CD4-positive, alpha-beta T cell treated with Interferon alpha-2 for 1 hour (primary cell): Measurements from ENCODE around the gene ENOX1.
"Not testable (repeated sequence)": the region's sequence is repeated elsewhere in the genome, so short reads cannot be mapped to it uniquely, and the experiment has no call there.

Experiments
- DNase-seq, 2 donors: peaks; one replicate each; pipeline ENCODE4 v3.0.0-alpha.2; 2020 to 2022

The ENOX1 gene

DNA sequence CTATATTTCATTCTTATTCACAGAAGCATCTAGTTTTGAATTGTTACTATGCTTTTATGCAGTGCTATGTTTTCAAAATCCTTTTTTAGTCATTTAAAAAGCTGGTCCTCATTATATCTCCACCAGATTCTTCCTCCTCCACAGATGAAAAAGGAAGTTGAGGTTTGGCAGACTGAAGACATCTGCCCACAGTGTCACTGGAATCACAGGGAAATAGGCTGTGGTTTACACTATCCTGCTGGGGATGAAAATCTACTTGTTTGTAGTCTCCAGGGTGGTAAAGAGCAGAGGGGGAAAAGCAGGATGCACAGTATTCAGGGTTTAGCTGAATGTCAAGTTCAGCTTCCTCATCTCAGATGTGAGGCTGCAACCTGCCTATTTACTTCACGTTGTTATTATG is 412.2 kb downstream of the ENOX1 start:
- no peak for DNase-seq

DNA sequence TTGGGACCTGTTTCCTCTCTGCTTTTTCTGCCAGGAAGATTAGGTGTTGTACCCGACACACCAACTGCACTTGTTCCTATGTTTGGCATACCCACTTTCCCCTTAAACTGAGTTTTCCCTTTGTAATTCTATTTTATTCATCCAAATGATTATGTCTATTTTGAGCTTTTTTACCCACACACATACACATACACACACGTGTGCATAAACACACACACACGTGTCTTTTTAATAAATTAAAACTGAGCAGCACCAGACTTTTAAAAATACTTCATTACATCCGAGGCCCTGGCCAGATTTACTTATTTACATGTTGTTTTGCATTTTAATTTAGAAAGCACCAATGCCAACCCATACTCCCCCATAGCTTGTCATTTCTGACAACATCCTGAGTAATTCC is 413.4 kb downstream of the ENOX1 start:
- no peak for DNase-seq

DNA sequence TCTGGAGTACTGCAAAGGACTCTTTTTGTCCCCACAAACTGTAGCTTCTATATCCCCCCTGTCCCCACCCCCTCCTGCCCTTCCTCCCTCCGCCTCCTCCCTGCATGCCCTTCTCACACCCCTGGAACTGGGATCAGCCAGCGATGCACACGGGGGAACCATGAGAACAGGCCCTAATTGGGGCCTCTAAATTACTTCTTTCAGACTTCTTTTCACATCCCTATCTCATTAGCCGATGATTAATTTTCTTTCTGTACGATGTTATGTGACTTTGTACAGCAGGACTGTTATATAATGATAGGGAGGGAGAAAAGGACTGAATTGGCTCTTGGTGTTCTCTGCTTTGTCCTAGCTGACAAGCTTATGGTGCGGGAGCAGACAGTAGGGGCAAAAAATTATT is 415.9 kb downstream of the ENOX1 start:
- DNase-seq = no peak

DNA sequence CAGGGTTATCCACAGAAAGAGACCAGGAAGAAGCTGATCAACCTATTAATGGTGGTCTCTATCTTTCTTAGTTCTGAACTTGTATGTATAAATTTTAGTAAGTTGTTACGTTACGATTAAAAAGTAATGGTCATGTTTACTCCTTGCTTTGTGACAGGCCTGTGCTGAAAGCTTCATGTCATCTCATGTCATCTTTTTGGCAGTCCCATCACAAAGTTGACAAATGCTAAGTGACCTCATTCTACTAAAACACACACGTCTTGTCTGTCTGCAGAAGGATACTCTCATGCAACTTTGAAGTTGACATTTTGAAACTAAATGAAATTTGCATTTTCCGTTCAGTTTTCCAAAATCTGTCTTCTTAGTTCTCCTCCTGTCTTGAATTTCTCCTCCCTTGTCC is 417.5 kb downstream of the ENOX1 start:
- no peak for DNase-seq

DNA sequence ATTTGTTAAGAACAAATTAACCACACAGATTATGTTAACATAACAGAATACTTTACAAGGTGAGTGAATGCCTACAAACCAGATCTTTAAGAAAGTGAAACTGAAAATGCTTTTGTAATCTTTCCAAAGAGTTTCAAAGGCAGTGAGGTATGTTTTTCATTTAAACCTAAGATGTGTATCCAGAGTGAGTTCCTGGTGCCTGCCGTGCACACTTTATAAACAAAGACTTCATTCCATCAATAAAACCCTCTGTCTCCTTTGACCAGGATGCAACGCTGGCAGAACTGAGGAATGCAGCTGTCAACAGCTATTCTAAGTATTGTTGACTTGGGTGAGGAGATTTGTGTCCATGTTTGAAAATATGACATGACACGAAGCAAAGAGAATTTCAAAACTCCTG is 418.8 kb downstream of the ENOX1 start:
- DNase-seq = peak in 1 of 2 donors; percentile 10

DNA sequence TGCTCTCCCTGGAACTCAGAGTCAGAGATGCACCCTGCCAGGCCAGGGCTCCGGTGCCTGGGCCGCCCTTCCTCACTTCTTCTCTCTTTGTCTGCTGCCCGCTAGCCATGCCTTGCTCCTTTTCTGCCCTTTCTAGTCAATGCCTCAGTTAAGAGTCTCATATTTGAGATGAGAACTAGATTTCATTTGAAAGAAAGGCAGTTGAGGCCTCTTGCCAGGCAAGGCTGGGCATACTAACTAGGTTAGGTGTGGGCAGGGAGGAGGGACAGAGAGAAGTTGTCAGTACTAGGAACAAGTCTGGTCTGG is 421.8 kb downstream of the ENOX1 start:
- DNase-seq = no peak

DNA sequence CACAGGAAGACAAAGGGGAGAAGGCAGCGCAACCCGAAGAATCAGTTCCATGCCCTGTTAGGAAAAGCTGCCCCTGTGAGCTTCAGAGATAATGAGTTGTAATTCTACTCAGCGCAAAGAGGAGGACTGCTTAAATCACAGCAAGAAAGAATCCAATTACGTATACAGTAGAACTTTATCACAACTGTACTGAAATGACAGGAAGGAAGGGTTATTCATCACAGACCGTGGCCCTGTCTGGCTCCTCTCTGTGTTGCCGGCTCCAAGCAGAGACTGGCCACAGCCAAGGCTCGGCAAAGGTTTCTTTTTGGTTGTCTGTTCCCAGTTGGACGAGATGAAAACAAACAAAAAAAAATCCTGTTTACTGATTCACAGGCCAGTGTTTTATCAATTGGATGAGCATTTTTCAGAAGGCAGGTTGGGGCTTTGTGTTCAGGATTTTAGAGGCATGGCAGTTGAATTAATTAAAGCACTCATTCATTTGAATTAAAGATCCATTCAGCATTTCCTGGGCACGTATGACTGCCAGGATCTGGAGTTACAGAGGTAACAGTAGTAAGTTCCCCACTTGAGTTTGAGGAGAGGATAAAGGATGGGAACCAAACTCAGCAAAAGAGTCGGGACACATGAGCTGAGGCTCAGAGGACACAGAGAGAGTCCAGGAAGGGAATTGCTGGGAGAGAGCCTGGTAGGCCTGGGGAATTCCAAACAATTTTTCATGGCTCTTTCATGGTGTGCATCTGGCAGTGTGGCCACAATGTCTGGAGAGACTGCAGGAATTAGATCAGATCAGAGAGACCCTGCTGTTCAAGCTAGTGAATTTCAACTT is 422.3 kb downstream of the ENOX1 start:
- no peak for DNase-seq

DNA sequence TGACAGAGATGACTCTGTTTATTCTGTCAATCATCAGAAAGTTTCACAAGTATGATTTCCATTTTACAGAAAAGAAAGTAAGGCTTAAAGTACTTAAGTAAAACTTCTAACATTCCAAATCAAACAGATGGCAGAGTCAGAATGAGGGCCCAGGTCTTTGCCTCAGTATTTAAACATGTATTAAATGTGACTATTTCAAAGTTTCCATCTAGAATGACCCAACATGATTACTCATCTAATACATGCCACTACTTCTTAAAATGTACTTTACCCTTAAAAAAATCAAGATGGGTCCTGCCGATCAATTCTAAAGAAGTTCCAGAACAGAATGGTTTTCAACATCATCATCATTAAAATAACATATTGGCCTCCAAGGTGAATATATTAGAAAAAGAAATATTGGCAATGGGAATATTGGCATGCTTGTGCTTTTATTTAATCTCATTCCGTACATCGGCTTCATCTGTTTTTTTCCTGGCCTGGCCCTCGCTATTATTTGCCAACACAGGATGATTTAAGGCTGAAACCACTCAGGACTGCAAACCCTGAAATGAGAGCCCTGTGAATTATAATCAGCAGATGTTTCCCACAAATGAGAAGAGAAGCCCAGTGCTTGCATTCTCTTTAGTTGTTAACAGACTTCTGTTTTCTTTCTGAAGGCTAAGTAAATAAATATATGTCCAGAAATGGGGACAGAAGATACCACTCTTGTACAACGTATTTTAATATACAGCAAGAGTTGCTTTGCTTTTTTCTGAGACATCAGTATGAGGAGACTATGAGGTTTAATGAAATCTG is 423.4 kb downstream of the ENOX1 start:
- no peak for DNase-seq

DNA sequence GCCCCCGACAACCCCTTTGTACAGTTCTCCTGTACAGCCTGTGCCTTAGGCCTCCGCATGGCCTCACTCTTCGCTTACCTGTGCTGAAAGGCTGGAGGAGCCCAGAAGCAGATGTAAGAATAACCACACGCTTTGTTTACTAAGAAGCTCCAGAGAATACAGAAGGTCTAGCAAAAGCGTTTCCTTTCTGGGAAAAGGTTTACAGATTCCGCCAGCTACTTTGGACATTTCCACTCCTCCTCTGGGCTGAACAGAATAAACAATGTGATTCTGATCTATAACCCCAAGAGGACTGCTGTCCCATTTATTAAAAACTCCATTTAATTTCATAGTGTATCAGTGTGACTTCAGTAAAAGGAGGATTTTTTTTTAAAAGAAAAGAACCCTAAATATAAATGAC is 424.2 kb downstream of the ENOX1 start:
- no peak for DNase-seq

DNA sequence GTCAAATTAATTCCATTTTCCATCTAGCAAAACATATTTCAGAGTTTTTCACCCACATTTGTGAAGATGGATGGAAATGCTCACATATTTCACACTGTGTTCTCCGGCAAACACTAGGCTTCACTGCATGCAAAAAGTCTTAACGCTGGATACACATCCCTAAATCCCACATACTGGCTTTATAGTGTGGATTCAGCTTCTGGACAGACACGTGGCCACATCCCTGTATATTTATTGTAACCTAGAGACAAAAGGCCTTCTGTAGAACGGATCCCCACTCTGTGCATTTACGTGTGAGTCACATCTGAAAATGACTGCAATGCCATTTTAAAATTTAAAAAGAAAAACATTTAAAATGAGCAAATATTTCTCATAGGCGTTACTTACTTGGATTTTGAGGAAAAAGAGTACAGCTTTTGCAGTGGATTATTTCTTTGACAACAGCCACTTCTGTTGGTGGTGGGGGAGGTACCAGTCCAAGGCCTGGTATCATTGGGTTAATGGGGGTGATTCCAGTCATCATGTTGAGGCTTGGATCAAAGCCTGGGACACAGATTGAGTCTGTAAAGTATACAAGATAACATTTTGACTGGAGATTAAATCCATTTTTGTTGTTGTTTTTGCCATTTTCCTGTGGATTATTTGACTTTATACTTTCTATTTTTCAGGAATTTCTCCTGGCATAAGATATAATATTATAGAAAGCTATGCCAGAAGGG is 425.7 kb downstream of the ENOX1 start:
- no peak for DNase-seq

DNA sequence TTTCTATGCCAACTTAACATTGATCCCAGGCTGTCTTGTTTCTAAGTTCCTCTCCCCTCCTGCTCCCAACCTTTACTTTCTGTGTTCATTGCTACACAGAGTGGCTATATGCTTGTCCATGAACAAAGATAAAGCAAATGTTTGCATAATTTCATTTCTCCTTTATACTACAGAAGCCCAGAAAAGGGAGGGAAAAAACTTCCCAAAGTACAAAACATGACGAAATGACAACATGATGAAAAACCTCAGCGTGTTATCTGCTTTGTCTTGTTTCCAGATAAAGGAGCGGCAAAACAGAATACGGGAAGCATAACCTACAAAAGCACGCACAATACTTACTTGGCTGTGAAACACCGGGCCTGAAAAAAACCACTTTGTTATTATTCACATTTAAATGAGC is 426.6 kb downstream of the ENOX1 start:
- no peak for DNase-seq

DNA sequence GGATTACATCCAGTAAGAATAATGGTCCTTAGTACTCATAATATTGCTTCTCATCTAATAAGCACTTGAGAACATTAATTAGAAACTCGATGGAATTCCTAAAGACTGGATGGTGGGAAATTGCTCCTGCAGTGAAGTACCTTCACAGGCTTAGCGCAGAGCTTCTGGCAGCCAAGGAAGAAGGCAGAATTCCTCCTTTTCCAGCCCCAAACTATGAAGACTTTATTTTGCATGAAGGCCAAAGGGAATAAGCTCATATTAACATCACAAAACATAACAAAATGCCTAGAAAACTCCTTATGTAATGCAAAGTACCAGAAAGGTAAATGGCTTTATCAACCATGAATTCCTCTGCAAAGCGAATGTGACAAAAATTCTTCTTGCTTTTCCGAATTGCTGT is 427.2 kb downstream of the ENOX1 start:
- no peak for DNase-seq

DNA sequence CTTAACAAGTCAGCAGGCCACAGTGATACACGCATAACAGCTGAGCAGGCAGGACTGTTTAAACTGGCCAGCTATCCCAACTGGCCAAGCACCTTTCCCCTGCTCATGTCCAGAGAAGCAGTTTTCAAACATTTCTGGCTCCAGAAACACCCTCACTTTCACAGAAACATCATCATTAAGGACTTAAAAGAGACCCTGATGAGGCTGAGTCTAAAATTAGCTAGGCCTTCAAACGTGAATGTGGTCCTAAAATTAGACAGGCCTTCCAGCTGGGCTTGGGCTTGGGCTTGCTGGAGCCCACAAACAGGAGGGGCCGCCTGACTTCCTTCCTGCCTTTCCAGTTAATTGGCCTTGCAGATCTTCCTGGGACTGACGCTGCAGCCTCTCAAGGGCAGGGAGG is 429.2 kb downstream of the ENOX1 start:
- no peak for DNase-seq

DNA sequence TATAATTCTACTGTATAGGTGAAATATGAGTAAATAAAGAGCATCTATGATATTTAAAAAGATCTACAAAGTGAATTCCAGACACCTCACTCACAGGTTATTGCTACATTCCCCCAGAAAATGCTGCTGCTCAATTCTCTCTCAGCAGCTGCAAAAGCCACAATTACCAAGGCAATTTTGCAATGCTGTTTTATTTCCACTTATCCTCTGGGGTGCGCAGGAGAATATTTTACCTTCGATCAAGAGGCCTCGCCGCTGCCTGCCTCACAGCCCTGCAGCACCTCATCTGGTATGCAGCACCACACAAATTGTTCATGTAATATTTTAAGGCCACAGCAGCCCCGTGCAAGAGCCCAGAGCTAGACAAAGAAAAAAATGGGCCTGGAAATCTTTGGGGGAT is 430.2 kb downstream of the ENOX1 start:
- DNase-seq = no peak

DNA sequence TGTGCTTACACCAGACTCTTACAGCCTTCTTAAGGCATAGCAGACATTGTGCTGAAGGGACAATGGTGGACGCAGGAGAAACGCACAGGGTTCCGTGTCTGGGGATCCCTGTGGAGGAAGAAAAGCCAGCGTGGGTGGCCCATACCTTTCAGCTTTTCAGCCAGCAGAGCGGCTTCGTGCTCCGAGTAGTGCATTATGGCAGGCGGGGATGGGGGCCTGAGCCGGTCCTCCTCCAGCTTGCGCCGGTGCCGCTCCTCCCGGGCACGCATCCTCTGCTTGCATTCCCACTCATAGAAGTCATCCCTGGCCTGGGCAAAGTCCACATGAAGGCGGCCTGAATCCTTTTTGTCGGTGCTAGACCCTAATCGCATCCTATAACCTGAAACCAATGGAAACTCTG is 431.0 kb downstream of the ENOX1 start:
- no peak for DNase-seq

DNA sequence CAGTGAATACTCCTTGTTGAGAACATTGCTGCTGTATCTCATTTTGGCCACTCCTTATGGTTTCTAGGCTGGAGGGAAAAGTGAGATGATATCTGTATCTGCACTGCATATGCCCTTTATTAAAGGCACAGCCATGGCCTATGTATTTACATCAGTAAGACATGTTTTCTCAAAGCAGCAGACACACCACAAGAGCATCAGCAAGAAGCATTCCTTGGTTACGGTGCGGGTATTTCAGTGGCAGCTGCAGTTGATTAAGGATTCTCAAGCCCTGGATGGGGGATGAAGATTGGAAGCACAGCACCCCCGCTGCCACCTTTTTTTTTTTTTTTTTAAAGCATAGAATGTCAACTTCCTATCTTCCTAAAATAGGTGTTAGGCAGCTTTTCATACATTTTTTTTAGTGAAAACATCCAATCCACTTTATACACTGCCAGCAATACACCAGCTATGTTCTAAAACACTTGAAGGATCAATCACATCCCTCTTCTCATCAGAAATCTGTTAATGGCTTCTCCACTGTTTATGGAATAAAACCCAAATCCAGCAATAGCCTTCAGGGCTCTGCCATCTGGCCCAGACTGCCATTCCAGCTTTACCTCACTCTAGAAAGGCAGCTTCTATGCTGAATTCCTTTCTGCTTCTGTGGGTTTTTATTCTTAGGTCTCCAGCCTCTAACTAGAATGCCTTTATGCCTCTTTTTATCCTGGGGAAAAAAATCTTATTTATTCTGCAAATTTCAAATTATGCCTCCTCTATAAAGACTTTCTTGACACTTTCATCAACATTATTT is 432.4 kb downstream of the ENOX1 start:
- DNase-seq = no peak

DNA sequence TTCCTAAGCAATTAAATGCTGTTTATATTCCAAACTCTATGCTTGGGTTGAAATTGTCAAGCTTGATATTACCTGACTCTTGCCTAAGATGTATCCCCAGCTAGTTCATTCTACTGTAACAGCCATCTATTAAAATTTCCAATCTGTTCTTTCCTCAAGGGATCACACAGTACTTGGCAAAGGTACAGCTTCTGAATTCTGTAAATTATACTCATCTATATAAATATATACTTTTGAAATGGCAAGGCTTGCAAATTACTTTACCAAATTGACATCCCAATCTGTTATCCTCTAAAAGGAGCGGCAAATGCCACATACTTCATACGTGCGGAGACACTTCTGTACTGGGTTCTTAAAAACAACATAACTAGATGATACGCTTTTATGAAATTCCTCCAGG is 433.1 kb downstream of the ENOX1 start:
- no peak for DNase-seq

DNA sequence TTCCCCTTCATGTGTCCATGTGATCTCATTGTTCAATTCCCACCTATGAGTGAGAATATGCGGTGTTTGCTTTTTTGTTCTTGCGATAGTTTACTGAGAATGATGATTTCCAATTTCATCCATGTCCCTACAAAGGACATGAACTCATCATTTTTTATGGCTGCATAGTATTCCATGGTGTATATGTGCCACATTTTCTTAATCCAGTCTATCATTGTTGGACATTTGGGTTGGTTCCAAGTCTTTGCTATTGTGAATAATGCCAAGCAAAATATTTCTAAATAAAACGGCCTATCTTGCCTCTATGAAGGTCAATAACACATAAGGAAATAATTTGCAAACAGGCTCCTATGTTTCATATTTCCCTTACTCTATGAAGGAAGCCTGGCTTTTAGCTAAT is 435.2 kb downstream of the ENOX1 start:
- DNase-seq = not testable (repeated sequence)

DNA sequence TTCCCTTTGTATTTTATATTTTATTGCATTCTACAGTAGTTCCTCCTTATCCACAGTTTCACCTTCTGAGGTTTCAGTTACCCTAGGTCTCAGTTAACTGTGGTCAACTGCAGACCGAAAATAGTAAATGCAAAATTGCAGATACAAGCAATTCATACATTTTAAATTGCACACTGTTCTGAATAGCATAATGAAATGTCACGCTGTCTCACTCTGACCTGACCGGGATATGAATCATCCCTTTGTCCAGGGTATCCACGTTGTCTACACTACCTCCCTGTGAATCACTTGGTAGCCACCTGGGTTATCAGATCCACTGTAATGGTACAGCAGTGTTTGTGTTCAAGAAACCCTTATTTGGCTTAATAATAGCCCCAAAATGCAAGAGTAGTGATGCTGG is 438.4 kb downstream of the ENOX1 start:
- no peak for DNase-seq

DNA sequence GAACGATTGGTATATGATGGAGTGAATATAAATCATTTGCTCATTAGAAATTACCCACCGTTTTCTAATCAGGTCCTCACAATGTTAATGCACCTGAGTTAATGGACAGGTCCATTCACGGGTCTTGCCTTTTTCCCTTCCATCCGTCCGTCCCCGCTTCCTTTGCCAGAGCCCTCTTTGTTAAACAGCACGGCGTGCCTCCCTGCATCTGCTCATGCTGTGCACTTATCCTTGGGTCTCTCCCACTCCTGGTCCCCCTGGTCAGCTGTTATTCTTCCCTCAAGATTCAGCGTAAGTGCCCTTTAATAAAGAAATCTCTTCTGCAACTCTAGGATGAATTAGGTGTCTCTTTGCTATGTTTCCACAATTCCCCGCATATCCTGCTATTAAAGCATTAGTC is 438.9 kb downstream of the ENOX1 start:
- DNase-seq = no peak

DNA sequence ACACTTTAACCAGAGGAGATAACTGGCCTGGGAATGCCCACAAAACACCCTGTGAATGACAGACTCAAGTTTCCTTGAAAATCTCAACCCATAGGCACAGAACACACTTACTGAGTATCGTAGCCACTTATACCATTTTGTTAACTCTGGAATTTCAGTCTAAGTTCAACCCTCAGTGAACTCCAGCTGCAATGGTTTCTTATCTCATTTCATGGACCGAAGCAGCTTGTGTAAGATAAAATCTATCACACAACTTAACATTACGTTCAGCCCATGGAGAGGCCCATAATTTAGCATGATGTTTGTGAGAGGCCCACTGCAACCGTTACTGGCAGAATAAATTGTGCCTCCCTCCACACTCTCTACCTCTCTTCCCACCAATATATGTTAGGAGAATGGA is 440.3 kb downstream of the ENOX1 start:
- no peak for DNase-seq

DNA sequence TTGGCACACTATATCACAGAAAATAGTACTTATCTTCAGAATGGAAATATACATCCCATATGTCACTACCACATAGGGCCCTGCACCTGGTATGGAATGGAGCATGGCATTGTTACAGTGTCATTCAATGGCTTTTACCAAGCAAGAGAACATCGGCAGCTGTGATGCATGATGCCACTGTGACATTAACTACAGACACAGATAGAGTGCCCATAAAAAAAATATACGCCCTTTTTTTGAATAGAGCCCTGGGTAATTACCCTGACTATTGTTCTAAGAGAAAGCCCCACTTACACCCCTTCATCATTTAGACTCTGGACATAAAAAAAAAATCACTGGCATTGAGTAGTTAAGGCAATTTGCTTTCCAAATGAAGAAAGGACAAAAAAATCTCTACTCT is 443.1 kb downstream of the ENOX1 start:
- DNase-seq = no peak
